HCT116 (cell line): Measurements from ENCODE around the gene LYRM4. TPM values are rescaled to one million over a fixed set of nuclear protein-coding genes. Genes with fewer than 3 reads are reported as not detected.

Source experiments
- ATAC-seq: fragments of 200-7000 bp; cut with Tn5 transposase; 2 replicates; pipeline ENCODE4 v1.9.1; 2020; ENCODE audit warnings: mild to moderate bottlenecking, moderate library complexity
- BruUV-seq: library from RNA; stranded (reverse); fragments of 400-500 nt; replicated peaks from 2 replicates; lab custom pipeline; 2021; lab: Mats Ljungman, UMichigan
- CTCF ChIA-PET: fragments of 300-600 bp; sonication (Branson Sonifier 250); formaldehyde crosslinking; loops from one replicate; lab custom pipeline; 2021; ENCODE audit warnings: antibody characterized with exemption; lab: Charles Lee
- POLR2A ChIA-PET: fragments of 300-600, 350-600 bp; sonication (Branson Sonifier 250); formaldehyde crosslinking; loops from one replicate; lab custom pipeline; 2021; ENCODE audit warnings: antibody characterized with exemption; lab: Charles Lee
- RAD21 ChIA-PET, 2 experiments: fragments of 300-600 bp; sonication (Branson Sonifier 250); formaldehyde crosslinking; loops; one replicate each; lab custom pipeline; 2023; ENCODE audit warnings: low total read pairs in 2 of 2; ENCODE audit not compliant: uncharacterized antibody in 2 of 2, unreplicated experiment in 2 of 2, low non-redundant PET in 1 of 2; lab: Charles Lee
- DNase-seq: peaks from one replicate; pipeline ENCODE4 v3.0.0-alpha.2; 2010; ENCODE audit warnings: low read depth, low spot score
- H2AFZ ChIP-seq: fragments of 200-600 bp; shearing (Covaris generic), sonication (generic); 2 replicates; pipeline ENCODE4 v1.6.1; 2017; ENCODE audit warnings: low read depth, mixed run types, mixed read lengths, antibody characterized with exemption, low read length; ENCODE audit not compliant: poor library complexity, severe bottlenecking
- H3K27ac ChIP-seq: 2 replicates; pipeline ENCODE4 v1.5.1; 2012; ENCODE audit warnings: low read depth, low read length
- H3K27me3 ChIP-seq: fragments of 200-600 bp; sonication (generic); 2 replicates; pipeline ENCODE4 v1.6.1; 2016; ENCODE audit warnings: mixed run types, low read length, mixed read lengths; ENCODE audit not compliant: insufficient read depth
- H3K36me3 ChIP-seq, 2 experiments: fragments of 200-500 bp in 1 of 2; fragments of 200-600 bp in 1 of 2; sonication (Bioruptor generic) in 1 of 2; sonication (generic) in 1 of 2; 2 replicates each; pipeline versions ENCODE4 v1.5.1 to v1.6.1; 2014 to 2016; ENCODE audit warnings: low read length in 2 of 2, inconsistent platforms in 1 of 2, mixed read lengths in 1 of 2, mixed run types in 1 of 2; ENCODE audit not compliant: insufficient read depth in 2 of 2, control insufficient read depth in 1 of 2
- H3K4me1 ChIP-seq, 2 experiments: fragments of 200-600 bp in 1 of 2; sonication (generic) in 1 of 2; 2 replicates each; pipeline versions ENCODE4 v1.5.1 to v1.6.1; 2012 to 2017; ENCODE audit warnings: low read length in 2 of 2, inconsistent platforms in 1 of 2, mild to moderate bottlenecking in 1 of 2, mixed read lengths in 1 of 2, mixed run types in 1 of 2, moderate library complexity in 1 of 2; ENCODE audit not compliant: insufficient read depth in 2 of 2, control insufficient read depth in 1 of 2
- H3K4me2 ChIP-seq: fragments of 200-600 bp; sonication (generic); 2 replicates; pipeline ENCODE4 v1.6.1; 2017; ENCODE audit warnings: mixed run types, low read length, mixed read lengths
- H3K4me3 ChIP-seq, 2 experiments: fragments of 200-600 bp in 1 of 2; sonication (generic) in 1 of 2; replicated peaks in 1 of 2; 2 replicates each; pipeline ENCODE4 v1.5.1; 2011 to 2016; ENCODE audit warnings: low read length in 2 of 2, control low read depth in 1 of 2, low read depth in 1 of 2, mild to moderate bottlenecking in 1 of 2, mixed read lengths in 1 of 2, mixed run types in 1 of 2
- H3K79me2 ChIP-seq: fragments of 200-600 bp; sonication (generic); 2 replicates; pipeline ENCODE4 v1.6.1; 2017; ENCODE audit warnings: mild to moderate bottlenecking, mixed run types, low read length, moderate library complexity, mixed read lengths; ENCODE audit not compliant: insufficient read depth
- H3K9ac ChIP-seq: fragments of 200-600 bp; sonication (generic); 2 replicates; pipeline ENCODE4 v1.6.1; 2016; ENCODE audit warnings: low read length, mixed read lengths
- H3K9me2 ChIP-seq: fragments of 200-600 bp; sonication (generic), shearing (Covaris generic); 2 replicates; pipeline ENCODE4 v1.6.1; 2017; ENCODE audit warnings: mixed run types, mild to moderate bottlenecking, moderate library complexity; ENCODE audit not compliant: insufficient read depth
- H3K9me3 ChIP-seq, 2 experiments: fragments of 200-500 bp in 1 of 2; fragments of 200-600 bp in 1 of 2; sonication (Bioruptor generic) in 1 of 2; sonication (generic) in 1 of 2; 2 replicates each; pipeline ENCODE4 v1.6.1; 2014 to 2017; ENCODE audit warnings: low read length in 2 of 2, mixed read lengths in 2 of 2, inconsistent platforms in 1 of 2, low read depth in 1 of 2, mild to moderate bottlenecking in 1 of 2, mixed run types in 1 of 2, moderate library complexity in 1 of 2; ENCODE audit not compliant: control insufficient read depth in 1 of 2, insufficient read depth in 1 of 2
- H4K20me1 ChIP-seq: fragments of 200-600 bp; sonication (generic), shearing (Covaris generic); 2 replicates; pipeline ENCODE4 v1.6.1; 2017; ENCODE audit warnings: mixed run types, mild to moderate bottlenecking, moderate library complexity; ENCODE audit not compliant: insufficient read depth
- EGR1 ChIP-seq: IDR thresholded peaks from 2 replicates; pipeline ENCODE4 v1.6.1; 2012; ENCODE audit warnings: low read depth
- EZH2phosphoT487 ChIP-seq: fragments of 200-600 bp; IDR thresholded peaks from 2 replicates; pipeline ENCODE4 v1.6.1; 2018; ENCODE audit warnings: antibody characterized with exemption, borderline replicate concordance
- FOSL1 ChIP-seq: IDR thresholded peaks from 2 replicates; pipeline ENCODE4 v1.6.1; 2012; ENCODE audit warnings: low read depth
- JUND ChIP-seq: IDR thresholded peaks from 2 replicates; pipeline ENCODE4 v1.6.1; 2012
- POLR2A ChIP-seq: IDR thresholded peaks from 2 replicates; pipeline ENCODE4 v1.7.0; 2011; ENCODE audit warnings: borderline replicate concordance; ENCODE audit not compliant: insufficient read depth, insufficient read length; ENCODE audit errors: extremely low read depth
- REST ChIP-seq: IDR thresholded peaks from 2 replicates; pipeline ENCODE4 v1.6.1; 2012; ENCODE audit warnings: low read depth
- SIN3A ChIP-seq: IDR thresholded peaks from 2 replicates; pipeline ENCODE4 v1.6.1; 2012; ENCODE audit warnings: low read depth
- intact Hi-C: fragments of 100-400 bp; cut with micrococcal nuclease; formaldehyde crosslinking; loops from 2 replicates; pipeline ENCODE4 v1.10.0; 2022
- total RNA-seq: library from RNA; stranded (reverse); gene quantifications from one replicate; pipeline ENCODE4 v1.2.1, GENCODE V29; 2021; ENCODE audit not compliant: unreplicated experiment

LYRM4 gene
- total RNA-seq, 1 experiment from 2014 or later: 30.1 TPM

DNA sequence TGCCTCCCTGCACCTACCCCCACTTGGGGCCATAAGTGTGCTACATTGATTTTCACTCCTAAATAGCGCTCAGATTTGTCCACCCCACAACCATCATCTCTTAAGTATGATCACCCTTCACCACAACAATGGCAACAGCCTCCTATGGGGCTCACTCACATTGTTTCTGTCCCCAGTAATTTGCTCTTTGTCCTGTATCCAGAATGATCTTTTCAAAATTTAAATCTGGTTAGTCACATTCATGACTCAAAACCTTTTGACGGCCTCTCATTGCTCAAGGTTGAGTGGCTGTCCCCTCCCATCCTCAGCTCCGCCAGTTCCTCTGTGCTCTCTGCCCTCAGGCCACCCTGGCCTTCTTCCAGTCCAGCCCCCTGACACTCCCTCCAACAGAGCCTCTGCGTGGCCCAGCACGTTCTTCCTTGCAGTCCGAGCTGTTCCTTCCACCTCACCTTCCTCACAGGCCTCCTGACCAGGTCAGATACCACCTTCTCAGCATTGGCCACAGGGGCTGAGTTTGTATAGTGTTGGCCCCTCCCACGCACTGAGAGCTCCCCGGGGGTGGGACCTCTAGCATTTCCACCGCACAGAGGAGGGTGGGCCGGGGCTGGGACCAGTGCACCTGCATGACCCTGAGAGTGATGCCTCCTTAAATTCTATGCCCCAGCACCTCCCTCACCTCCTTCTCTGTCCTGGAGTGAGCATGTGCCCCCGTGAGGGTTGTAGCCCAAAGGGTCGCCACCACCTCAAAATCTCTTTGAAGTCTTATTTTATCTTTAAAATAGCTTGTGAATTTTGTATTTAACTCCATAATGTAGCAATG is 178.1 kb downstream of the LYRM4 start:
- no peak overlapping the region for H3K27ac ChIP-seq
- peak overlapping the region; percentile 49 for H3K4me2 ChIP-seq
- intact Hi-C loops: no loop called here
- DNase-seq: peak; percentile 10
- H3K36me3 ChIP-seq: no peaks in the 10 kb centered on the region
- TF ChIP-seq POLR2A (no peak), JUND (peak; percentile 22; the same call in 1 of the 2 replicates), FOSL1 (0 out of 2 replicates have a peak, but pooled peaks have one; percentile 18), EZH2phosphoT487 (no peak)
- TF ChIP-seq, all 23 proteins: peak for 2
- BruUV-seq: no TSS peak
- peak; percentile 38 for ATAC-seq
- Histone ChIP-seq H4K20me1 (no peaks in the 10 kb centered on the region), H3K4me1 (peaks cover 2 to 29% of the 10 kb centered on the region in 2 experiments; a peak in 2 of 4 replicates), H3K4me3 (no peak overlapping the region; a peak in 1 of 4 replicates), H3K79me2 (no peaks in the 10 kb centered on the region), H3K9me2 (no peaks in the 10 kb centered on the region), H3K27me3 (no peaks in the 10 kb centered on the region), H2AFZ (no peak overlapping the region), H3K9ac (no peak overlapping the region), H3K9me3 (no peaks in the 10 kb centered on the region)
- POLR2A ChIA-PET: no interaction called here
- CTCF ChIA-PET: no interaction called here
- RAD21 ChIA-PET: no interaction called here

DNA sequence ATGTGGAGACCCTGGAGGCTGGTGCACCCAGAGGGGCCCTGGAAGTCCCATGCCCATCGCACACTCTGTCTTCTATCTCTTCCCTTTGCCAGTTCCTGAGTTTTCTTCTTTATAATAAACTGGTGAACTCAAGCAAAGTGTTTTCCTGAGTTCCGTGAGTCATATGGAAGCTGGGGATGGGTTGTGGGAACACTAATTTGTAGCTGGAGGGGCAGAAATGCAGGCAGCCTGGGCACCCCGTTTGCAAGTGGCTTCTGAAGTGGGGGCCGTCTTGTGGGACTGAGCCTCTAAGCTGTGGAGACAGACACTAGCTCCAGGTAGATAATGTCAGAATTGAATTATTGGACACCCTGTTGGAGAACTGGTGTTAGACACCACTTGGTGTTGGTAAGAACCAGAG is 178.8 kb downstream of the LYRM4 start:
- BruUV-seq: no TSS peak

More for the DNA sequence above, 178.8 kb downstream of the LYRM4 start:
- Histone ChIP-seq H3K4me3 (no peak overlapping the region), H3K4me1 (peaks cover 2 to 29% of the 10 kb centered on the region in 2 experiments; a peak in 2 of 4 replicates), H3K79me2 (no peaks in the 10 kb centered on the region), H3K36me3 (no peaks in the 10 kb centered on the region), H4K20me1 (no peaks in the 10 kb centered on the region), H3K27me3 (no peaks in the 10 kb centered on the region), H3K27ac (no peak overlapping the region), H2AFZ (no peak overlapping the region), H3K9ac (no peak overlapping the region), H3K9me3 (no peaks in the 10 kb centered on the region), H3K4me2 (0 out of 2 replicates have a peak overlapping the region, but pooled peaks have one; percentile 49), H3K9me2 (no peaks in the 10 kb centered on the region)
- ChIA-PET RAD21 (no interaction called here), CTCF (no interaction called here), POLR2A (no interaction called here)
- DNase-seq (no peak), ATAC-seq (no peak)
- TF ChIP-seq EGR1 (no peak), SIN3A (no peak), JUND (no peak), REST (no peak)
- intact Hi-C loops: no loop called here
